ENCODE results near the gene GMEB1.

DNA sequence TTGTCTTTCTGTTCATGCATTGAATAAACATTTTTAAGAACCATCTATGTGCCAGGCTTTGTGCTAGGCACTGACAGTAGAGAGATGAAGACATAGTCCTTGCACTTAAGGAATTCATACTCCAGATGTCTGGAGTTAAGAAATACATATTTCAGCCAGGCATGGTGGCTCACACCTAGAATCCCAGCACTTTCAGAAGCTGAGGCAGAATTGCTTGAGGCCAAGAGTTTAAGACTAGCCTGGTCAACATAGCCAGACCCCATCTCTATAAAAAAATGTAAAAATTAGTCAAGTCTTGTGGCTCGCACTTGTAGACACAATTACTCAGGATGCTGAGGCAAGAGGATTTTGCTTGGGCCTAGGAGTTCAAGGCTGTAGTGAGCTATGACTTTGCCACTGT lies 49.6 kb downstream of the GMEB1 start:
- TF ChIP-seq, protein P1, sequence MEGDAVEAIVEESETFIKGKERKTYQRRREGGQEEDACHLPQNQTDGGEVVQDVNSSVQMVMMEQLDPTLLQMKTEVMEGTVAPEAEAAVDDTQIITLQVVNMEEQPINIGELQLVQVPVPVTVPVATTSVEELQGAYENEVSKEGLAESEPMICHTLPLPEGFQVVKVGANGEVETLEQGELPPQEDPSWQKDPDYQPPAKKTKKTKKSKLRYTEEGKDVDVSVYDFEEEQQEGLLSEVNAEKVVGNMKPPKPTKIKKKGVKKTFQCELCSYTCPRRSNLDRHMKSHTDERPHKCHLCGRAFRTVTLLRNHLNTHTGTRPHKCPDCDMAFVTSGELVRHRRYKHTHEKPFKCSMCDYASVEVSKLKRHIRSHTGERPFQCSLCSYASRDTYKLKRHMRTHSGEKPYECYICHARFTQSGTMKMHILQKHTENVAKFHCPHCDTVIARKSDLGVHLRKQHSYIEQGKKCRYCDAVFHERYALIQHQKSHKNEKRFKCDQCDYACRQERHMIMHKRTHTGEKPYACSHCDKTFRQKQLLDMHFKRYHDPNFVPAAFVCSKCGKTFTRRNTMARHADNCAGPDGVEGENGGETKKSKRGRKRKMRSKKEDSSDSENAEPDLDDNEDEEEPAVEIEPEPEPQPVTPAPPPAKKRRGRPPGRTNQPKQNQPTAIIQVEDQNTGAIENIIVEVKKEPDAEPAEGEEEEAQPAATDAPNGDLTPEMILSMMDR (IDR thresholded peaks at IDR 0.05) = no peak
- no peak for TF ChIP-seq EP300 (IDR thresholded peaks at IDR 0.05)
- no peak for TF ChIP-seq POLR2A (IDR thresholded peaks at IDR 0.05)
